K562 (cell line): ENCODE results near the gene HMOX2. TPM values are rescaled to one million over a fixed set of nuclear protein-coding genes. Genes with fewer than 3 reads are reported as not detected.

Experiments used
- AFF1 ChIP-seq, 2 experiments: fragments of 450-650 bp; IDR thresholded peaks; 2 replicates each; pipeline ENCODE4 v1.6.1; 2018; ENCODE audit warnings: mild to moderate bottlenecking in 2 of 2, low read depth in 1 of 2; ENCODE audit not compliant: partially characterized antibody in 2 of 2
- ATF4 ChIP-seq: fragments of 450-650 bp; formaldehyde crosslinking; IDR thresholded peaks from 2 replicates; pipeline ENCODE4 v1.4.0; 2022; ENCODE audit warnings: mild to moderate bottlenecking, moderate library complexity
- E2F4 ChIP-seq: sonication (generic); formaldehyde crosslinking; IDR thresholded peaks from 2 replicates; pipeline ENCODE4 v1.8.0; 2022; ENCODE audit warnings: mild to moderate bottlenecking, low read depth, missing genetic modification reagents
- E2F8 ChIP-seq: fragments of 450-650 bp; IDR thresholded peaks from 2 replicates; pipeline ENCODE4 v1.7.1; 2018; ENCODE audit warnings: mild to moderate bottlenecking, low read depth; ENCODE audit not compliant: partially characterized antibody
- FOXA1 ChIP-seq: fragments of 450-650 bp; IDR thresholded peaks from 2 replicates; pipeline ENCODE4 v1.6.1; 2016; ENCODE audit warnings: mild to moderate bottlenecking, borderline replicate concordance
- HOXB6 ChIP-seq: fragments of 250-450 bp; sonication (Bioruptor Pico); IDR thresholded peaks from 2 replicates; pipeline ENCODE4 v1.5.1; 2022; ENCODE audit warnings: mild to moderate bottlenecking, borderline replicate concordance
- MEF2A ChIP-seq: IDR thresholded peaks from 2 replicates; pipeline ENCODE4 v1.6.1; 2011; ENCODE audit warnings: low read depth, mild to moderate bottlenecking, low read length, moderate library complexity; ENCODE audit not compliant: control insufficient read depth
- MEF2D ChIP-seq: conservative IDR thresholded peaks from 2 replicates; pipeline ENCODE4 v1.6.1; 2016; ENCODE audit warnings: low read depth, missing genetic modification characterization, missing compliant biosample characterization
- RFX5 ChIP-seq: IDR thresholded peaks from 2 replicates; pipeline ENCODE4 v1.6.1; 2011; ENCODE audit warnings: low read depth, mild to moderate bottlenecking, improper control_type of control experiment, low read length
- SAFB ChIP-seq: fragments of 200-400 bp; formaldehyde crosslinking; IDR thresholded peaks from 2 replicates; pipeline ENCODE4 v1.6.1; 2017; ENCODE audit warnings: low read depth, low read length, borderline replicate concordance
- SMAD3 ChIP-seq: fragments of 450-650 bp; formaldehyde crosslinking; conservative IDR thresholded peaks from 2 replicates; pipeline ENCODE4 v1.4.0; 2020; ENCODE audit warnings: mild to moderate bottlenecking
- XRCC5 ChIP-seq: fragments of 200-400 bp; formaldehyde crosslinking; IDR thresholded peaks from 2 replicates; pipeline ENCODE4 v1.6.1; 2017; ENCODE audit warnings: low read depth, mild to moderate bottlenecking, low read length
- ZNF133 ChIP-seq: fragments of 250-450 bp; sonication (Bioruptor Pico); IDR thresholded peaks from 2 replicates; pipeline ENCODE4 v1.4.0; 2020; ENCODE audit warnings: mild to moderate bottlenecking
- polyA plus RNA-seq, 8 experiments: library from polyadenylated mRNA; depleted of rRNA in 4 of 8; stranded (reverse) in 5 of 8; unstranded in 3 of 8; fragments of >200 nt; fragmentation: Nextera tagmentation in 2 of 8; fragmentation: Illumina TruSeq in 1 of 8; extraction: Ambion mirVana in 2 of 8; extraction: Trizol in 1 of 8; gene quantifications; 2 replicates each; pipeline versions ENCODE4 v1.2.1 to v1.2.3, GENCODE V29; 2011 to 2014; ENCODE audit warnings: inconsistent platforms in 1 of 8, missing spikeins in 1 of 8
- total RNA-seq, 7 experiments: library from RNA; depleted of rRNA in 6 of 7; stranded (reverse); fragments of >200 nt in 6 of 7; fragmentation: Illumina TruSeq in 2 of 7; extraction: Trizol in 2 of 7; gene quantifications; 2 replicates each; pipeline versions ENCODE4 v1.2.1 to v1.2.3, GENCODE V29; 2011 to 2021; ENCODE audit warnings: low replicate concordance in 1 of 7

The HMOX2 gene
- total and polyA plus RNA-seq, 9 of the 15 experiments (the other 6 are each of a cell fraction or from before 2014, with no cell fraction given), result 26.8 to 87.4 (median 57.4) TPM

GRCh38 chr16:4475880-4476788 is at the start of gene HMOX2 (continued):
- TF ChIP-seq HOXB6 (CRISPR knock-in tag) (no peak), RFX5 (no peak), SMAD3 (CRISPR knock-in tag) (0 out of 2 replicates have a peak, but pooled peaks have one; percentile 29), ZNF133 (CRISPR knock-in tag) (no peak), FOXA1 (no peak), SAFB (no peak), XRCC5 (no peak), E2F8 (peak; percentile 45), E2F4 (peak; percentile 80; the same call in 1 of the 2 replicates), MEF2D (tag) (no peak), ATF4 (CRISPR knock-in tag) (no peak), AFF1 (IDR thresholded peaks at IDR 0.05; ENCODE audit: low read depth in 1 of 2, partially characterized antibody in 2 of 2) (peak in 1 of 2 experiments; percentile 48), MEF2A (no peak)
